Activated CD4-positive, alpha-beta T cell treated with anti-CD3 and anti-CD28 coated beads, Interleukin-2, amount 50 U/mL, for 24 hours (primary cell): Measurements from ENCODE around the gene FAT1.

ENCODE experiments used
- DNase-seq, 2 donors: peaks; one replicate each; pipeline ENCODE4 v3.0.0-alpha.2; 2020; ENCODE audit warnings: low read depth in 1 of 2, low spot score in 1 of 2

FAT1 gene

DNA sequence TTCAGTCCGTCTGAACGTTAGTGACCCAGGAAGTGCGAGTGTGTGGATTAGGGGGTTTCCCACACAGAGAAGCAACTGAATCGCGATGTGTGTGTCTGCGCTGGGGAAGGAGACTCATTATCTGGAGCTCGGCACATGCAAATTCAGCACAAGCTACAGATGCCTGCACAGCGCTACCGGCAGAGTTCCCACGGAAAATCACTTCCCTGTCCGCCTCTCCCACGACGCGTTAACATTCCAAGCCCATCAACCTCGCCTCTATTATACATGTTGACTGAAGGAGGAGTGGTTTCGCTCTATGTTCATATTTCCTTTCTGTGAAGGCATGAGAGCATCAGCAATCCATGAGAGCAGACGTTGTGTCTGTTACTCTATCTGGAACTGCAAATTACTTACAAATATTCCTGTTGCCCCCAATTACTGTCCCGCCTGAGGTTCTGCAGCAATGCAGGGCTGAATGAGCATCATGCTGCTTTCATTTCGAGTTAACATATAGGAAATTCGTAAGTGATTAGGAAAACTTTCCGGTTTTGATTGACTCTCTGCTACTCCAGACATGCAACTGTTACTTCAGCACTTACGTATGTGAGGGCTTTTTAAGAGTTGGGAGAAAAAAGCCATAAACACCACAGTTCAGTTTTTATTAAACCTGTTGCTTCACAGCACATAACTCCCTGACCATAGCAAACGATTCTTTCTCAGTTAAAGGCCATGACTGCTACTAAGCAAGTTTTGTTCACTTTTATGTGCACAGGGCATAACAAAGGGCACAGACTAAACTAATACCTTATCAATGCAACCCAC, 153.3 kb downstream of the FAT1 start:
- no peak for DNase-seq

DNA sequence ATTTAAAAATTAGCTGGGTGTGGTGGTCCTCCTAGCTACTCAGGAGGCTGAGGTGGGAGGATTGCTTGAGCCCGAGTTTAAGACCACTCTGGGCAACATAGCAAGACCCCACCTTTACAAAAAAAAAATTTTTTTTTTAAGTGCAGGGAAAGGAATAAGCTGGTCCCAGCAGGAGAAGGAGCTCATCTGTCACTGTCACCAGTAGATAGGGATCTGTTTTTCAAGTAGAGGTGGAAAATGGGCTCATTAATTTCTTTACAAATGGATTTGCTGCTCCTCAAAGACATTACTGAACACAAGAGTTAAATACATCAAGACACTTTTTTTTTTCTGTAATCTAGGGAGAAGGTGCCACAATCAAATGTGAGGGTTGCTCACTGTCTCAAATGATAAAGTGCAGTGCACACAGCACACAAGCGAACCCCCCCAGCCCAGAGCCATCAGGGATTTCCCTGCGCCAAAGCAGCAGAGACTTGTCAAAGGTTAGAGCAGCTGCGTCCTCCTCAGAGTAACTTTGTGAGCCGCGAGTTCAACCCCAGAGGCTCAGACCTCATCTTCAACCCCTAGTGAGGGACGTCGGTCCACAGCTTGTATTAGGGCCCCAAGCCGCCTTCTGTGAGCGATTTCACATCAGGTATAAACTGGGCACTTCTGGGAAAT, 154.0 kb downstream of the FAT1 start:
- DNase-seq, result no peak

DNA sequence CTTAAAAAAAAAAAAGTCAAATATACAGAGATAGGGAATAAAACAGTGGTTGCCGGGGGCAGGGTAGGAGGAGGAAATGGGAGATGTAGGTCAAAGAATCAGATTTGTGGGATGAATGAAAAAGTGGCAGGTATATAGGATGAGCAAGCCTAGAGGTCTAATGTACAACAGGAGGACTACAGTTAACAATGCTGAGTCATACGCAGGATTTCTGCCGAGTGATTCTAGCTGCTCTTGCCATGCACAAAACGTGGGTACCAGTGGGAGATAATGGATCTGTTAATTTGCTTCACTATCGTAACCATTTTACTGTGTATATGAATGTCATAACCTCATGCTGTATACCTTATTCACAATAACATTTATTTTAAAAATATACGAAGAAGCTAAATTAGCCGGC, 157.6 kb downstream of the FAT1 start:
- DNase-seq, result no peak

DNA sequence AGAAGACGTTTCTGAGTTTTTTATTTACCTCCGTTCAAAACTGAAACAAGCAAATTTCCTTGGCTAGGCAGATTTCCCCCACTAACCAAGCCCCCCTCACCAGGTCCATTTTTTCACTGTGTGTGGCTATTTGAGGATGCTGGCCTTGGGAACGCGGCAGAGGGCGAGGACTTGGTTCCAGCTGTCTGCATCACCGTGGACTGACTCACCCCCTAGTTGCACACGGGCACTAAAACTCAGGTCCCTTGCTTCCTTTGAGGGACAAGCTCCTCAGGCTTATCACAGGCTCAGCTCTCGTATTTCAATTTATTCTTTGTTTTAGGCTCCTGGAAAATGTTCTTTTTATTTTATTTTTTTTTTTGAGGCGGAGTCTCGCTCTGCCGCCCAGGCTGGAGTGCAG, 159.9 kb downstream of the FAT1 start:
- no peak for DNase-seq

DNA sequence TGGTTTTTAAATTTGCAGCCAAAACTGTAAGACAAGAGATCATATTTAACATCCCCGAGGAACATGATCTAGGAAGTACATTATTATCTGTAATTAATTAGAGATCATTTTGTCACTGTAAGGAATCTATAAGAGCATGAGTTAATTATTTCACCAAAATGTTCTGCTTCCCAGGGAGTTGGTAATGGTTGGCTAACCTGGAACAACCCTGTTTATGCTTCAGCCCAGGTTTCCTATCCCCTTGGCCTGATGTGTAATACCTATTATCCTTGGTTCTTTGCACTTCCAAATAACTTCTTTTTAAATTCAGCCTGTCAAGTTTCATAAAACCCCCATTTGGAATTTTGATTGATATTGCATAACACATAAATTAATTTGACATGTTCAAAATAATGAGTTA, 161.9 kb downstream of the FAT1 start:
- DNase-seq, result no peak

DNA sequence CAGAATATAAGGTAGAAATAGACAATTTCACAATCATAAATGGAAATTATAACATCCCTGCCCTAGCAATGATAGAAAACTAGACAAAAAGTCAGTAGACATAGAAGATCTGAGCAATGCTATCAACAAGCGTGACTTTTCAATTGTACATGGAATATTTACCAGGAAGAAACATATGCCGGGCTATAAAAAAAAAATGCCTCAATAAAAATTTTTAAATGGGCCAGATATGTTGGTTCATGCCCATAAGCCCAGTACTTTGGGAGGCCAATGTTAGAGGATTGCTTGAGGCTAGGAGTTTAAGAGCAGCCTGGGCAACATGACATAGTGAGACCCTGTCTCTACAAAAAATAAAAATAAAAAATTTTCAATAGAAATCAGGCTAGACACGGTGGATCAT, 163.0 kb downstream of the FAT1 start:
- DNase-seq, result no peak

DNA sequence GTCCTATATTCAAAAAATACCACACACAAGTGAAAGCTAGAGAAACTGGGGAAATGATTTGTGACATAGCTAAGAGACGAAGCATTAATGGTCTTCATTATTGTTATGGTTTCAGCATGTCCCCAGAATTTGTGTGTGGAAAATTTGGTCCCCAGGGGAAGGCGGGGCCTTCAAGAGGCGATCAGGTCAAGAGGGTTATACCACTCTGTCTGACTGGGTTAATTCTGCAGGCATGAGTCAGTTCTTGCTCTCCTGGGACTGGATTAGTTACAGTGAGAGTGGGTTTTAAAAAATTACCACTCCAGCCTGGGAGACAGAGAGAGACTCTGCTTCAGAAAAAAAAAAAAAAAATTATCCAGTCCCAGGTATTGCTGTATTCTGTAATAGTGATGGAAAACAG, 166.2 kb downstream of the FAT1 start:
- no peak for DNase-seq

DNA sequence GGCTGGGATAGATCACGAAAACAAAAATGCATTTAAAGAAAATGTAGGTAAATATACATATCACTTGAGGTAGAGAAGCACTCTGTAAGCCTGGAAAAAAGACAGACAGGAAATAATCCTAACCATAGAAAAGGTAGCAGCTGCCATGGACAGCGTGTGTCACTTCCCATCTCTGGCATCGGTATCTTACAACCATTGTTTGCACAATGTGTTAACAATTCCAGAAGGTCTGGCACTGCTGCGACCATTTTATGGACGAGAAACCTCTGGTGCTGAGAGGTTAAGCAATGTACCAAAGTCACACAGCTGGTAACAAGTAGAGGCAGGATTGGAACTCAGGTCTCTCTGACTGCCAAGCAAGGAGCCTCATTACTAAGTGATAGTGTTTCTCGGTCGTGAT, 166.6 kb downstream of the FAT1 start:
- DNase-seq, result no peak

DNA sequence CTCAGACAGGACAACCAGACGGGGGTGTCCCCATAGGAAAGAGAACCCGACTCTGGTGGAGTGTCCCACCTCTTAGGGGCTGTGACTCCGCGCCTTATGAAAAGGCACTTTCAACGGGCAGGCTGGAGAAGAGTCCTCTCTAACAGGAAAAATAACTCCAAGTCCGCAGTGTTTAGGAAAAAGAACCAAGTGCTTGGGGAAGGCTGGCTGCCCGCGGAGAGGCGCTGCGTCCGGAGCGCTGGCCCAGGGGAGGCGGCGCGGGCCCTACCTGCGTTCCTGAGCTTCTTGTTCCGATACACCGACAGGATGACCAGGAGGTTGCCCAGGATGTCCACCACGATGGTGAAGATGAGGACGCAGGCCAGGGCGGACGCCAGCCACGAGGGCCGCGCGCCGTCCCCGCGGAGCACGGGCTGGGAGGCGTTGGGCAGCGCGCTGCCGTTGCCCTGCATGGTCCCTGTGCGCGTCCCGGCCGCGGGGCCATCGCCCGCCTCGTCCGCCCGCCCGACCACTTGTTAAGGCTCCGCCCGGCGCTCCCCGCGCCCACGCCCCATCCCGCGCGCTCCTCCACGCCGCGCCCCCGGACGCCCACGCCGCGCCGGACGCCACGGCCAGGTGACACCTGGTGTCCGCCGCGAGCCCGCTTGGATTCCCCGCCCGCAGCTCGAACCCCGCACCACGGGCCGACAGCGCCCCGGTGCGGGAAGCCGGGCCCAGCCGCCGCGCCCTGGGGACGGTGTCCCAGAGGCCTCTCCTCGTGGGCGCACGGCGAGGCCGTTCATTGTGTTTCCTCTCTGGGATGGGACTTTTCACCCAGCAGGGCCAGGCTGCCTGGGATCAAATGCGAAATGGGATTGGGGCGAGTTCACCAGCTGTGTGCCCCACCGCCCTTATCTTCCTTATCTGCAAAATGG, 168.5 kb downstream of the FAT1 start, which contains the start of gene MTNR1A:
MTNR1A (minus strand) TSS at position 654 of the 914 bp plus-strand sequence; CDS start at position 452, 202 bp downstream.
- DNase-seq, result no peak

DNA sequence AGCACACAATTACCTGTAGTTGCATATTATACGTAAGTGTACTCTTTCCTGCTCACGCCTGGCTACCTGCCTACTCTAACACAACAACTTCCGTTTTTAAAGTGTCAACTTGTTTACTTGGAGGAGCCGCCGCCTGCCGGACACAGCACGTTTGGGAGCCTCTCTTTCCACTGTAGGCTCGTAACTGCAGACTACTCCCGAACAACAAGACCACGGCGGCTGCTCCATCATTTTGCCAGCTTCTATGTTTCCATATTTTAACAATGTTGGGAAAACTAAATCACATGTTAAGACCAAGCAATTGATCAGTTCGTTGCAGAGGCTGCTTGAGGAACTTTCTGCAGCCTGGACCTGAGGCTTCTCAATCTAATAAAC, 169.1 kb downstream of the FAT1 start:
- no peak for DNase-seq

DNA sequence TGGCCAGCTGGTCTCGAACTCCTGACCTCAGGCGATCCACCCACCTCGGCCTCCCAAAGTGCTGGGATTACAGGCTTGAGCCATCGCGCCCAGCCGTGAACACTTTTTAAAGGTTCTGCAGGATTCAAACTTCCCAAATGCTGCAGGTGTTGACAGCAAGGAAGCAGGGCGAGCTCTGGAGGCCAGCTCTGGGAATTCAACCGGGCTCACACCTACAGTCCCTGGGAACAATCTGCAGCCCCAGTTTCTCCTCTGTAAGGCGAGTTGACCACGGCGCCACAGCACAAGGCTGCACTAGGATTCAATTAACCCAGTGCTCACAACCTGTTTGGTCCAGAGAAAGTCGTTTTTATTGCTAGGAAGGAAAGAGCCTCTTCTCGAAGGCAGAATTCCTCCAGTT, 169.9 kb downstream of the FAT1 start:
- DNase-seq, result no peak

DNA sequence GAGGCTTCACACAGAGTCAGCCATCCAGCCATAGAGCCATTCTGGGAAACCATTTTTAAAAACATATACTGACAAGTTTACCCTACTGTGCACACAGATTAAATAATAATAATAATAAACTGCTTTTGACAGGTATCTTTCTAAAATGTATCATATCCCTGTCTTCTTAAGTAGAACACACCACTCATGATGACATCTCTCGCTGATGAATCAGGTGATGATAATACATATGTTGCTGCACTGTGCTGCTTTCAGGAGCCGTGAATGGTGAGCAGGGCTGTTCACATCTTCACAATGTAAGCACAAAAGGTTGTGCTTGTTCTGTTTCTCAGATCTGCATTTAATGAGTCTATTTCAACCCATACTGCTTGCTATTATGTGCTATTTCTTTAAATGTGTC, 171.8 kb downstream of the FAT1 start:
- no peak for DNase-seq

DNA sequence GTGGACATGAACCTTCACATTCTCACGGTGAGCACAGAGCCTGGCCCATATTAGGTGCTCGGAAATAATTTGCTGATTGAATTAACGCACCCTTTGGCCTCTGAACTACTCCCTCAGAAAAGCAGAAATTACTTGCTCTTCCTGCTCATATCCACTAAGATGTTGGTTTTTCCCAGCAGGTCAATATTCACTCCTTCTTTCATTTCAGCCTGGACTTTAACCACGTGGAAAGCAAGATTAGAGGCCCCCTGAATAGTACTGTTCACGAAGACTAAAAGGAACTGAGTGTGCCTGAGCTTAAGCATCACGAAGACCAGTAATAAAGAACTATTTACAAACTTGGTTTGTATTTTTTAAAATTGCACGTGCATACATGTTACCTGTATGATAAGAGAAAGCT, 178.2 kb downstream of the FAT1 start:
- DNase-seq, result no peak

DNA sequence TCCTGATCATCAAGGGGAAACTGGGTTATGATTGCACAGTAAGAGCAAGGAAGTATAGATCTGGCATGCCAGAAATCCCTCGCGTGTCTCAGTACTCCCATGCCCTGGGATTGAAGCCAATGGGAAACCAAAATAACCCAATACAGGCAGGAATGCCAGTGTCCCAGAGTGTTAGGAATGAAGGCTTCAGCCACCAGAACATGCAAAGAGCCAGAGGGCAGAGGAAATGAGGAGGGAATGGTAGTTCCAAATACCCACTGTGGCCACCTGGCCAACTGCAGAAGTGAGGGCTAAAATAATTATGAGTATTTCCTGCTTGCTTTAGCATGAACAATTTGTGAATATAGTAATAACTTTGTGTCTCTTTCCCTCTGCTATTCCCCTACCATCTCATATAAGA, 180.4 kb downstream of the FAT1 start:
- DNase-seq, result no peak

DNA sequence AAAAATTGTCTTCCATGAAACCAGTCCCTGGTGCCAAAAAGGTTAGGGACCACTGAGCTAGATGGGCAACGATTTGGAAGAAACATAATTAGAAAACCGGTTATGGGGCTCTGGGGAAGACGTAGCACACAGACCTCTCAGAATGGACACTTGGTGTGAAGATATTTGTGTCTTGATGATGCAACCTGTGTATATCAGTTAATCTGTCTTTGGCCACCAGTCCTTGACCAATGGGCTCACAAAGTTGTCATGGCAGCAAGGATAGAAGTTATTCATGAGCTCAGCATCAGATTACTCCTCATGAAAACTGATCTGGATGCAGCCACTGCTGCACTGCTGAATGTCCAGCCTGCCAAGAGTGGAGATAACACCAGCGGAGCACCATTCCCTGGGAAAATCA, 181.9 kb downstream of the FAT1 start:
- no peak for DNase-seq

DNA sequence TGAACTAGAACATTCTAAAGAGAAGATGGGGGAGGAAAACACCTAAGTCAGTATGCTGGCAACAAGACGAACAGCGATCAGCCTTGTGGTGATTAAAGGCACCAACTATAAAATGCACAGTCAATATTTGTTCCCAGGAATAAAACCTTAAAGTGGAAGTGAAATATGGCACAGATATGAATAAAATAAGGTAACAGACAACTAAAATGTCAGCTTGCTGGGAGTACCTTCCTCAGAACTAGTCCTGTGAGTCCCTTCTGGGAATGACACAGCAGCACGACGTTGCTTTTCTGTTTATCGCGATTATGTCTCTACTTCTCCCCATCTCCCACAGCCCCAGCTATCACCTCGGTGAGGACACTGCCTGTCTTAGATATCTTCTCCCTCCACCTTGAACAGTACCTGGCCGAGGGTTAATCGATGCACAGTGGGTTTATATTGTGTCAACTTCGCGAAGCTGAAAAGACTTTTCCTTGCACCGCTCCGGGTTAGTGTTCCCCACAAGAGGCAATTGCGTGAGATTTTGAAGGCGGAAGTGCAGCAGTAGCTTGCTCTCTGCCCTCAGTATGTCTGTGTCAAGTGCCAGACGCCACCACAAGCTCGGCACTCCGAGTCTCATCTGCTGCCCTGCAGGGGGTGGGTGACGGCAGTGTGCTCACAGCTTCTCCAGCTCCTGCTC, 185.7 kb downstream of the FAT1 start:
- no peak for DNase-seq
